Daoy (cell line): ENCODE data around the gene KCNAB2. TPM values are rescaled to one million over a fixed set of nuclear protein-coding genes. Genes with fewer than 3 reads are reported as not detected.
A peak's percentile ranks its signal among the peaks of the same experiment; 100 is the strongest.

Experiments used
- DNase-seq: peaks from one replicate; pipeline ENCODE4 v3.0.0-alpha.2; 2015; ENCODE audit warnings: low read depth
- total RNA-seq: library from RNA; depleted of rRNA; stranded (reverse); fragments of >200 nt; shearing (Covaris generic); gene quantifications from 2 replicates; pipeline ENCODE4 v1.2.3, GENCODE V29; 2014

The KCNAB2 gene
- total RNA-seq, 1 experiment from 2014 or later = 8.3 TPM

DNA sequence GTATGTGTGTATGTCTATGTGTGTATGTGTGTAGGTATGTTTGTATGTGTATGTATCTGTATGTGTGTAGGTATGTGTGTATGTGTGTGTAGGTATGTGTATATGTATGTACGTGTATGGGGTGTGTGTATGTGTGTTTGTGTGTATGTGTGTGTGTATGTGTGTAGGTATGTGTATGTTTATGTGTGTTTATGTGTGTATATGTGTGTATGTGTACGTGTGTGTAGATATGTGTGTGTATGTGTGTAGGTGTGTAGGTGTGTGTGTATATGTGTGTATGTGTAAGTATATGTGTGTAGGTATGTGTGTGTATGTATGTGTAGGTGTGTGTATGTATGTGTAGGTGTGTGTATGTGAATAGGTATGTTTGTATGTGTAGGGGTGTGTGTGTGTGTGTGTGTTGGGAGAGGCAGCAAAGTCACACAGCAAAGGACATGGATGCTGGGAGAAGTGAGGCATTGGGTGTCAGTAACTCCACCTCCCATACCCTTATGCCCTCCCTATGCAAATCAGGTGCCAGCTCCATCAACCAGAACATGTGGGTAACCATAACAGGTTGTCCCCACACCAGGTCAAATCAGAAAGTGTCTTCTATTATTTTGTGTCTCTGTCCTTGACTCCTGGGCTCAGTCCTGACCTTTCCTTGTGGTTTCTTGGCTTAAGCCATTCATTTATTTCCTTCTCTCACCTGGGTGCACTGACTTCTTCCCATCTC lies 15.0 kb upstream of the KCNAB2 start:
- DNase-seq = no peak

DNA sequence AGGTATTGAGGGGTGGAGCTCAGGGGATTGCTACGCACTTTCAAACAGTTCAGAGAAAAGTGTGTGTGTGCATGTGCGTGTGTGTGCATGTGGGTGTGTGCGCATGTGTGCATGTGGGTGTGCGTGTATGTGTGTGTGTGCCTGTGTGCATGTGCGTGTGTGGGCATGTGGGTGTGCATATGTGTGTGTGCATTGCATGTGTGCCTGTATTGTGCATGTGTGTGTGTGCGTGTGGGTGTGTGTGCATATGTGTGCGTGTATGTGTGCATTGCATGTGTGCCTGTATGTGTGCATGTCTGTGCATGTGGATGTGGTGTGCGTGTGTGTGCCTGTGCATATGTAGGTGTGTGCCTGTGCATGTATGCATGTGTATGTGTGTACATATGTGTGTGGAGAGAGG lies 12.6 kb upstream of the KCNAB2 start:
- no peak for DNase-seq

DNA sequence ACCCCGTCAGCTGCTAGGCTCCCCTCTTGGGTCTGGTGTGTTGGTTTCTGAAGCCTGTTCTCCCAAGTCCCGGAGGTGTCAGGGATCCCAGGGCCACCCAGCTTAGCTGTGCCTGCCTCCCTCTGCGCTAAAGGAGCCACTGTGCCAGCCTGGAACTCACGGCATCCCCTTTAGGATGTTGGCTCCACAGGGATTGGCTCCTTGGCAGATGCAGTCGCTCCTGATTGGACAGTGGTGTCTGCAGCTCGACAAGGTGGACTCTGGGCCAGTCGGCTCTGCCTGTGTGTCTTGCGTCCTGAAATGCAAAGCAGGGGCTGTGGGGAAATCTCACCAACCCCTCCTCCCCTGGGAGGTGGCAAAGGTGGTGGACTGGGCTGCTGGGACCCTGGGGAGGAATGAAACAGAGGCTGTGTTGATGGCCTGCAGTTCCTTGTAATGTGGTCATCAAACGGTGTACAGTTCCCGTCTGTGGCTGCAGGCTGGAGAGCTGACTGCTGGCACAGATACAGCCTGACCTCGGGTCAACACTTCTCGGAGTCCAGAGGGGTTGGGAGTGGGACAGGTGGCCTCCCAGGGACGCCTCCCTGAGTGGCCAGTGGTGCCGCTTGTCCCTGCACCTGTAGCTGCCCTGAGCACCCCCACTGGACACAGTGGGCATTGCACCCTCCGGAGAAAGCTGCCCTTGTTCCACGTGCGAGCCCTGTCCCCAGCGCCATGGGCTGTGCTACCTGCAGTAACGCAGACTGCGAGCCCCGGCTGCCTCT lies 11.5 kb upstream of the KCNAB2 start:
- peak; percentile 52 for DNase-seq

DNA sequence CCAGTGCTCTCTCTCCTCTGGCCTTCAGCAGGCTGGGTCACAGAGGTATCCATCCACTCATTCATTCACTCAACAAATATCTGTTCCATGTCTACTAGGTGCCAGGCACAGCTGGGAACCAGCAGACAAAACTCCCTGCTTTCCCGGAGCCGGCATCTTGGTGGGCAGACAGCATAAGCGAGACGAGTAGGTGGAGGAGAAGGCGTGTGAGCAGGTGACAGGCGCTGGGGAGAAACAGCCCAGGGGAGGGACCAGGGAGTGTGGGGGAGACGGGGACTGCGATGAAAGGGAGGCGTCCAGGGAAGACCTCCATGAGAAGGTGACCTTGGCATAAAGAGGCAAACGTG lies 11.0 kb upstream of the KCNAB2 start:
- DNase-seq = no peak

DNA sequence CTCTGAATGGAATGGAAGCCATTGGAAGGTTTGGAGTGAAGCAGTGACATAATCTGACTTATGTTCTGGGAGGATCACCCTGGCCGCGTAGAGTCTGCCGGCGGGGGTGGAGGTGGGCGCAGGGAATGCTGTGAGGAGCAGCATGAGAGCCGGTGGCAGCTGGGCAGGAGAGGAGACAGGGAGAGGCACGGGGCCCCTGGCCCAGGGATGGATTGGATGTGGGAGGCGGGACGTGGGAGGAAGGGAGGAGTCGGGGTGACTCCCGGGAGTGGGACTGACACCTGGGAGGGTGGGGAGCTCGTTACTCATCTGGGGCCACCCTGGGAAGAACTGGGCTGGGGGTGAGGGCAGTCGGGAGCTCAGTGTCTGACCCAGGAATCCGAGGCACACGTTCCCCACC lies 10.4 kb upstream of the KCNAB2 start:
- no peak for DNase-seq

DNA sequence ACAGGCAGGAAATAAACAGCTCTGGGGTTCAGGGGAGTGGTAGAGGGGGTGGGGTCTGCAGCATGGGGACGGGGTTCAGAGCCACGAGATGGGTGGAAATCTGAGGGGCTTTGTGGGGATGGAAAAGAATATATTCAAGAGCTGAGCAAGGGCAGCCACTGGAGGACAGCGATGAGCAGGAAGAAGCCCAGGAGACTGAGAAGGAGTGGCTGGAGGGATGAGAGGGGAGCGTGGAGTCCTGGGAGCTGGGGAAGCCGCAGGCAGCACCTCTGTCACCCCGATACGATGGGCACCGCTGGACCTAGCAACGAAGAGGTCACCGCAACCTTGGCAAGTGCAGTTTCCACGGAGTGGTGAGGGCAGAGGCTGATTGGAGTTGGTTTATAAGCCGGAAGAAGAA lies 10.0 kb upstream of the KCNAB2 start:
- DNase-seq = no peak

DNA sequence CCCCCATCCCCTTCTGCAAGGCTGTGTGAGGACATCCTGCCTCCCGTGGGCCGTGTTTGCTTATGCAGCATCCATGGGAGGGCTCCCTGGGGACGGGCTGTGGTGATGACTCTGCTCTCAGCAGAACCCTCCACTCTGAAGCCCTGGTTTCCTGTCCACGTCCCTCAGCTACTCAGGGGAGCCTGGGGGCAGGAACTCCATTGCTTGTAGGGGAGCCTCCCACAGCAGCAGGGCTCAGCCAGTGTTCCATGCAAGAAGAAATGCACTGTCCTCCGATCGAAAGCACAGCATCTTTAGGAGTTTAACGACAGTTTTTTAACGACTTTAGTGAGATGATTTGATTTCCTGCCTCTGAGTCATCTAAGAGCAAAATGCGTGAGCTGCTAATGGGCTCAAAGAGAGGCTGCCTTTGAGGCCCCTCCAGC lies 8.3 kb upstream of the KCNAB2 start:
- DNase-seq = peak; percentile 93

DNA sequence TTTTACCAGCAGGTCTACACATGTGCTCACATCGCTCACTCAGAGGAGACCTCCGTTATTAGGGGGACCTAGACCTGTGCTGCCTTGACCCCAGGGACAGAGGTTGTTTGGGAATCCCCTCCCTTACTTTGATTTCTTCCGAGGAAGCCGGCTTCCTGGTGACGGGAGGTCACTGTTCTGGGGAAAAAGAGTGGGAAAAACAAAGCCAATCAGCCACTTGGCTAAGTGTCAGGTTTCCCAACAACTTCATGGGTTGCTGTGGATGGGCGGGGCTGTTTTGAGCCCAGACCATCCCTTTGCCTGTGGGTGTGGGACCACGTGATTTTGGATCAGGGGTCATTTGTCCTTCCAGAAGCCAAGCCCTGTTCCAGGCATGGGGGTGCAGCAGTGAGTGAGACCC lies 7.1 kb upstream of the KCNAB2 start:
- no peak for DNase-seq

DNA sequence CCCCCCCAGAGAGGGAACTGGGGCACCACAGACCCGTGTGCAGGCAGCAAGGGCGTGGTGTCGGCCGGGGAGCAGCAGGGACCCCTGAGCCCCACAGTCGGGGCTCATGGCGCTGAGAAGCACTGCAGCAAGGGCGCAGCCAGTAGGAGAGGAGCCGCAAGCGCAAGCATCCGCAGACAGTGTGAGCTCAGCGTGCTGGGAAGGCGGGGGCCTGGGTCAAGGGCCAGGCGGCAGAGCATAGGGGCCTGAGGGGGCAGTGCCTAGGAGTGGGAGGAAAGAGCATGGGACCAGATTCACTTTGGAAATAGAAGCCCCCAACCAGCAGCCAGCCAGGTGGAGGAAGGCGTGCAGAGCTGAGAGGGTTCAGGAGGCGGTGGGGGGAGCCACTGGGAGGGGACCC lies 6.7 kb upstream of the KCNAB2 start:
- no peak for DNase-seq

DNA sequence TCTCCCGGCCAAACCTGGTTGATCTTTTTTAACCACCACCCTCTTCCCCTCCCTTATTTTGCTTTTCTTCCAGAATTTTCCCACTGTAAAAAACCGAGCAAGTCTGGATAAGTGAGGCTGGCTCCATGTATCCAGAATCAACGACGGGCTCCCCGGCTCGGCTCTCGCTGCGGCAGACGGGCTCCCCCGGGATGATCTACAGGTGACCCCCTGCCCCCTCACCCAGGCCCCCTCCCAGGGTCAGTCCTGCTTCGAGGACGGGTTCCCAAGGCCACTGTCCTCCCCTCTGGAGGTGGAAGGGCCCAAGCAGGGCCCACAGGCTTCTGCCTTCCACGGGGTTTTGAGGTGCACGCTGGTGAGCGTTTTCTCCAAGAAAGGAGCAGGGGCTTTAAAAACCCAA lies 5.2 kb upstream of the KCNAB2 start:
- no peak for DNase-seq

DNA sequence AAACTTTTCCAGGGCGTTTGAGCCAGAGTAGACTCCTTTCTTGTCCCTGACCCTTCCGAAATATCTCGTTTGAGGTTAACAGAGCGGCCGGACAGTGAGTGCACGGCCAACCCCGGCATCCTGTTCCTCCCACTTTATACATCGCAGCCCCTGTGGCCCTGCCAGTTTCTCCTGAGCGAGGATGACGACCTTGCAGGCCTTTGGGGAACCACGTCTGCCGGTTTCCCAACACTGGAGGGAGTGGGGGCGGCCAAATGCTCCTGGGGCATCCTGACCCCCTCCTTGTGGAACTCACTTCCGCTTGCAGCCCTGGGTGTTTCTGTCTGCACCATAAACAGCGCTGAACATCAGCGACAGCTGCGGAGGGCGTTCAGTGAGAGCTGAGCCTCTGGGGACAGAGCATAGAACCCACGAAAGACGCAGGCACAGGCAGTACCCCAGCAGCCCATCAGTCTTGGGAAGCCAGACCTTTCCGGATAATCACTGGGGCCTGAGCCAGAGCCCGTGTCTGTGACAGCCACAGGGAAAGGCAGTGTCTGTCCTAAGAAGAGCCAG lies 4.8 kb upstream of the KCNAB2 start:
- DNase-seq = no peak

DNA sequence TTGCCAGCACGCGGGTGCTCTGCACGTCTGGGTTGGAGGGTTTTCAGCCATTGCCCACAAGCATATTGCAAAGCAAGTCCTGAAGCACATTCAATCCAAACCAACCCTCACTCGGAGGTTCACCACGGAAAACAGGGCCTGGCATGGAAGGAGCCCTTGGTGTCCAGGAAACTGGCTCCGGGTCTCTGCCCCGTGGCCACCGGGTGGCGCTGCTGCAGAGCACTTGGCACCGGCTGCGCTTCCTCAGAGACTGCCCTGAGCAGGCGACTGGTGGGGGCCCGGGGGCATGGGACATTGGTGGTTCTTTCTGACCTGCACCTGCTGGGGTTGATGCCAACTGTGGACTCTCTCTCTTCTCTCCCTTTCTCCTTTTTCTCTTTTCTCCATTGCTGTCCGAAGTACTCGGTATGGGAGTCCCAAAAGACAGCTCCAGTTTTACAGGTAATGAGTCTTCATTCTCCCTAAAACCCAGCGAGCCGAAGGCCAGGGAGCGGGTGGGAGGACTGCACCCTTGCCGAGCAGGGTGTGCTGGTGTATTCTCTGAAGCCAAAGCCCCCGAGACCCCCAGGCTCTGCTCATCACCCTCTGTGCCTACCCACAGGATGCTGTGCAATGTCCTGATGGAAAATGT lies 4.1 kb upstream of the KCNAB2 start:
- peak; percentile 57 for DNase-seq

DNA sequence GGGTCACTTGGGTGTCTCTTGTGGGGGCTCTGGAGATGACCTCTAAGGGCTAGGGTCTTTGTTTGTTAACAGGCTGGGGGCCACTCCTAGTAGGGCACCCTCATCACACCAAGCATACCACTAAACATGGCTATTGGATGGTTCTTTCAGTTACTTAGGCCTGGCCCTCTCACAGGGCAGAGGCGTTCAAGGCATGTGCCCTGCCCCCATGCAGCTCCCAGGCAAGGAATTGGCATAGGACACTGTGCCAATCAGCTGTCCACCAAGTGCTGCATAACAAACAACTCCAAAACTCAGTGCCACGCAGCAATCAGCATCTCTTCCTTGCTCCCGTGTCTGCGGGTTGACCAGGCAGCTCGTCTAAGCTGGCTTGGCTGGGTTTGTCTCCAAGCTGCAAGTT lies 2.1 kb upstream of the KCNAB2 start:
- DNase-seq = no peak

DNA sequence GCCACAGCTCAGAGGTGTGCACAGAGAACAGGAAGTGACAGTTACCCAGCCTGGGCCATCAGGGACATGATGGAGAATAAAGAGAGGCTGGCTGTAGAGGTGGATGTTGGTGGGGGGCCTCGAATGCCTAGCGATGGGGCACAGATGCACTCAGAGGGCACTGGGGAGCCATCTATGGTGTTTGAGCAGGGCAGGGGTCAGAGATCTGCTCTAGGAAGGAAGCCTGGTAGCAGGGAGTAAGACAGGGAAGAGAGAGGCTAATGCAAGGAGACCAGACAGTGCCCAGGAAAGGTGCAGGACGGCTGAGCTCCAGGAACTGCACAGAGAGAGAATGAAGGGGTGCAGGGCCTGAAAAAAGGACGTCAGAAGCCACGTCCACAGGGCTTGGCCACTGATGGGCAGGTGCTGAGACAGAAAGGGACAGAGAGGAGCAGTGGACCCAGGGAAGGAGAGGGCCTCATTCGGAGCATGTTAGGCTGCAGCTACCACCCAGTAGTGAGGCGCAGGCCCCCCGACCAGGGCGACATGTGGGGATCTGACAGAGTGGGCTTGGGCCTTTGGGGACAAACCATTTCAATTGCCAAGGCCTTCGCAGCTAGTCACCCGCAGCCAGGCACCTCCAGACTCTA lies 1.1 kb upstream of the KCNAB2 start:
- no peak for DNase-seq

DNA sequence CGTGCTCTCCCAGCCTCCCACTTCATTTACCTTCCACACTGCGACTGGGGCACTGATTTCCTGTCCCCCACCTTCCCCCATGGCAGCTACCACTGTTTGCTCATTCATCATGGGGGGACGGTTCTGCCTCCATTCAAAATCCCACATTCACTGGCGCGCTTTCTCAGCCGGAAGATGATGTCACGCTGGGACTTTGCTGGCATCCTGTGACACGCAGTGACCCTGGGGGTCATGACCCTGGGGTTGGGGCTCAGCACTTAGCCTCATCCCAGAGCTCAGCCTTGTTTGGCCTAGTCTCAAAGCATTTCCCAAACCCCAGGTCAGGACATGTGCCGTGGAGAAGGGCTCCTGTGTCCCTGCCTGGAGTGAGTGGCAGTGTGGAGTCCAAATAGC lies 582 bp upstream of the KCNAB2 start:
- DNase-seq = no peak

DNA sequence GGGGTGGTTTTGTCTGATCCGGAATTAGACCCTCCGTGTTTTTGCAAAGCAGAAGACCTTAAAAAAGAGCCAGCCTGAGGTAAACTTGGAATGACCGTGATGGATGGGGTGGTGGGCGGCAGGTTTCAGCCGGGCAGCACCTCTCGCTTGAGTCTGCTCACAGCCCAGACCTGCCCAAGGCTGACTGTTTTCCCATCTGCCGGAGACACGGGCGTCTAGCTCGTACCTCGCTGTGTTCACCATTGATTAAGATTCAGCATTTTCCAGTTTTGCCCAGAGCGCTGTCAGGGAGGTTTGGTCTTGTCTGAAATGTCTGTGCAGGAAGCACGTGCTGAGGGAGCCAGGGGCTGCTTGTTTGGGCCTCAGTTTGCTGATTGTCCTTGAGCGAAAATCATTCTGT lies 591 bp downstream of the KCNAB2 start:
- DNase-seq = no peak

DNA sequence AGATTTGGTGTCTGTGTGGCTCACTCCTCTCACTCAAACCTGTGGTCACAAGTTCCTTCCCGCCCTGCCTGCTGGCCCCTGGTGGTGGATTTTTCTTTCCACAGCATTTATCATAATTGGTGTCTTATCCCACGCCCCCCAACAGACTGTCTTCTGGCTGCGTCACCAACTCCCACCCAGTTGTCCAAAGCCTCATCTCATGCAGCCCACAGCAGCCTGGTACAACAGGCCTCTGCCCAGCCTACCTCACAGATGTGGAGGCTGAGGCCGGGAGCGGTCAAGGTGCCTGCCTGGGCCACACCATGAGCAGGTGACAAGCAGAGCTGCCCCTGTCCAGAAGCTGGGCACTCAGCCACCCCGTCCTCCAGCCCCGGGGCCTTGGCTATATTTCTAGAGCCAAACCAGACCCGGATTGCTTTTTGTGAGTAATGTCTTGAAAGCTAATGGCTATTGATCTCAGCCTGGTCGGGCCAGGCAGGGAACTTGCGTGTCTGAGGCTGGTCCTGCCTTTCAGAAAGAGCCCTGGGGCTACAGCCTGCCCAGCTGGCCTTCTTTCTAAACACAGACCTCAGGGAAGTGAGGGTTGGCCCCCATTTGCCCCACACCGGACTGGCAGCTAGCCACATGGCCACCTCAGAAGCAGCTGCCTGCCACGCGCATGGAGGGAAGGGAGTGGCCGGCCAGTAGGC lies 2.6 kb downstream of the KCNAB2 start:
- no peak for DNase-seq

DNA sequence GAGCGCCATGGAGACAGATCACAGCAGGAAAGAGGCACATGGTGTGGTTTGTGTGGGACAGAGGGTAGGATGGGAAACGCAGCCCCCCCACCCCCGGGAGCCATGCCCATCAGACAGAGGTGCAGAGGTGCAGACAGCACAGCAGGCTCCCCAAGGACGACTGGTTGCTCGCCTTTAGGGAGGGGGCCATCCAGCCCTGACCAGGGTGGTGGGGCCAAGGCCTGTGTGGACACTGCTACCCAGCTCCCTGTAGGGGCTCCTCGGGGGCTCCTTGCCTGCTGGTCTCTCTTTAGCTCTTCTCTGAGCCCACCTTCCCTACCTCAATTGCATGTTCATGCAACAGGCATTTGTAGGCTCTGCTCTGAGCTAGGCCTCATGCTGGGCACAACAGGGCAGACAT lies 3.7 kb downstream of the KCNAB2 start:
- no peak for DNase-seq

DNA sequence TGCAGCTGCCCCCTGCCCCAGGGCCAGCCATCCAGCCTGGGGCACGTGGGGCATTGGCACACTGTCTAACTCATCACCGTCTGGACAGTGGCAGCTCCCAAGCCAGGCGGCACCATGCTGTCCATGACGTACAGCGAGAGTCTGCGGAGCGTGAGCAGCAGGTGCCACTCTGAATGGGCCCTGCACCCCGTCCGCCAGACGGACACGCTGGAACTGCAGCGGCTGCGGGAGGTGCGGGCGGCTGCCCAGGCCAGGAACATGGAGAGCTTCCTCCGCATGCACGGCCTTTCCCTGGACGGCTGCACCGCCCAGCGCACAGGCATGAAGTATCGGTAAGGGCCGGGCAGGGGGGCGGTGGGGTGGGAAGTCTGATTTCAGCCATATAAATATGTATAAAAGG lies 5.7 kb downstream of the KCNAB2 start:
- DNase-seq = no peak

DNA sequence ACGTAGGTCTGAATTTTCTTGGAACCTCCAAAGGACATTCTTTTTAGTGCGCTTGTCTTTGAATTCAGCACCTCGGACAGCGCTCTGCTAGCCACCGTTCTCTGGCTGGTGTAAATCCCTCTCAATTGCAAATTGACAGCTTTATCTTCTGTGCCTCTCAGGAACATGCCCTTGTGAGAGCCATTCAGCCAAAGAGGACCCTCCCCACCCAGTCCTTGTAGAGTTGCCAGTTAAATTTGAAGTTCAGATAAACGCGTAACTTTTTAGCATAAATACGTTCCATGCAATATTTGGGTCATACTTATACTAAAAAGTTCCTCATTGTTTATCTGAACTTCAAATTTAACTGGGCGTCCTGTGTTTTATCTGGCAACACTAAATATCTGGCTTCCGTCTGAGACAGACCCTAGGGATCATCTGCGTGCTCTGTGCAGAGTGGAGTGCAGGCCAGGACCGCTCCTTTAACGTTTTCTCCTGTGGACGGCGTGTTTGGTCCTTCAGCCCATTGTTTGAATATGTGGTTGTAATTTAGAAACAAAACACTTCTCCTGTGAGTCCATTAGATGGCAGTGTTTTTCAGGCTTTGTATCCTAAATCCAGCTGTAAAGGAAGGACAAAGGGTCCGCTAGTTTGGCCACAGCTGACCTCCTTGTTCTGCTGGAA lies 7.0 kb downstream of the KCNAB2 start:
- DNase-seq = peak; percentile 72

DNA sequence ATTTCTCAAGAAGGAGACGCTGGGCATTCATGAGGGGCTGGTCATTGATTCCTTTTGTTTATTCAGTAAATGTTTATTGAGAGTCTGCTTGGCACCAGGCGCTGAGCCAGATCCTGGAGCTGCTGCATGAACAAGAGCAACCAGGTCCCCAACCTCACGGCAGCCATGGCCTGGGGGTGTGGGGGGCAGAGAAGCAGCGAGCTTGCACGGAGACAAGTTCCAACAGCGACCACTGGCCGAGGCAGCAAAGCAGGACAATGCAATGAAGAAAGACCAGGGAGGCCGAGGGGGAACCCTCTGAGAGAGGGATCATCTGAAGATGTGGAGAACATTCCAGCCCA lies 7.5 kb downstream of the KCNAB2 start:
- no peak for DNase-seq
